ENCODE data around the gene CUZD1.

CUZD1 gene

DNA sequence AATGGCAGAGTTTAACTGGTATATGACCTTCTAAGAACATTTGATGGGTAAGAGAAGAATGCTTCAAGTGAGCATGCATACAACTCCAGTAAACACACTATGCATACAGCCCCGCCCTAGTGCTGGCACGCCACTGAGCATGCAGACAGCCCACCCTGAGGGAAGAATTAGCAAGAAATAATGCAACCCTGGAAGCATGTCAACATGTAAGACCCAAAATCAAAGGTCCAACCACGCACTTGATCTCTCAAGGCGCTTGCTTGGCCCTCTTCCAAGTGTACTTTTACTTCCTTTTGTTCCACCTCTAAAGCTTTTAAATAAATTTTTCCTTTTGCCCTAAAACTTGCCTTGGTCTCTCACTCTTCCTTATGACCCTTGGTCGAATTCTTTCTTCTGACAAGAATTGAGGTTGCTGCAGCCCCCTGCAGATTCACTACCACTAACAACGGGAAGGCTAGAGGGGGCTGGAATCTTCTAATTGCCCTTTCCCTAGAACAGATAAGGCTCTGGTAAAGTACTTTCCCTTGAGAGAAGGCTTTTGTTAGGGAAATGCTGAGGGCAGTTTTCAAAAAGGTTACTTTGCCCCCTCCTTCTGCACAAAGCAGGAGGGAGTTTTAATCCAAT lies 30.3 kb upstream of the CUZD1 start:
- TF ChIP-seq TAF1 (IDR thresholded peaks at IDR 0.05; ENCODE audit: borderline replicate concordance, insufficient read depth, low read length), result no peak
- no peak for TF ChIP-seq FOXP2 (optimal IDR thresholded peaks at IDR 0.05; ENCODE audit: borderline replicate concordance, extremely low read depth, extremely low read length, insufficient read depth)
- TF ChIP-seq POLR2AphosphoS5 (IDR thresholded peaks at IDR 0.05; ENCODE audit: low read depth, low read length), result no peak
- TF ChIP-seq, protein P1, sequence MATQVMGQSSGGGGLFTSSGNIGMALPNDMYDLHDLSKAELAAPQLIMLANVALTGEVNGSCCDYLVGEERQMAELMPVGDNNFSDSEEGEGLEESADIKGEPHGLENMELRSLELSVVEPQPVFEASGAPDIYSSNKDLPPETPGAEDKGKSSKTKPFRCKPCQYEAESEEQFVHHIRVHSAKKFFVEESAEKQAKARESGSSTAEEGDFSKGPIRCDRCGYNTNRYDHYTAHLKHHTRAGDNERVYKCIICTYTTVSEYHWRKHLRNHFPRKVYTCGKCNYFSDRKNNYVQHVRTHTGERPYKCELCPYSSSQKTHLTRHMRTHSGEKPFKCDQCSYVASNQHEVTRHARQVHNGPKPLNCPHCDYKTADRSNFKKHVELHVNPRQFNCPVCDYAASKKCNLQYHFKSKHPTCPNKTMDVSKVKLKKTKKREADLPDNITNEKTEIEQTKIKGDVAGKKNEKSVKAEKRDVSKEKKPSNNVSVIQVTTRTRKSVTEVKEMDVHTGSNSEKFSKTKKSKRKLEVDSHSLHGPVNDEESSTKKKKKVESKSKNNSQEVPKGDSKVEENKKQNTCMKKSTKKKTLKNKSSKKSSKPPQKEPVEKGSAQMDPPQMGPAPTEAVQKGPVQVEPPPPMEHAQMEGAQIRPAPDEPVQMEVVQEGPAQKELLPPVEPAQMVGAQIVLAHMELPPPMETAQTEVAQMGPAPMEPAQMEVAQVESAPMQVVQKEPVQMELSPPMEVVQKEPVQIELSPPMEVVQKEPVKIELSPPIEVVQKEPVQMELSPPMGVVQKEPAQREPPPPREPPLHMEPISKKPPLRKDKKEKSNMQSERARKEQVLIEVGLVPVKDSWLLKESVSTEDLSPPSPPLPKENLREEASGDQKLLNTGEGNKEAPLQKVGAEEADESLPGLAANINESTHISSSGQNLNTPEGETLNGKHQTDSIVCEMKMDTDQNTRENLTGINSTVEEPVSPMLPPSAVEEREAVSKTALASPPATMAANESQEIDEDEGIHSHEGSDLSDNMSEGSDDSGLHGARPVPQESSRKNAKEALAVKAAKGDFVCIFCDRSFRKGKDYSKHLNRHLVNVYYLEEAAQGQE (IDR thresholded peaks at IDR 0.05; ENCODE audit: insufficient read depth in 1 of 2, low read depth in 2 of 2, low read length in 2 of 2), result no peak
- TF ChIP-seq SIN3A (IDR thresholded peaks at IDR 0.05; ENCODE audit: borderline replicate concordance, insufficient read depth, low read length), result no peak

DNA sequence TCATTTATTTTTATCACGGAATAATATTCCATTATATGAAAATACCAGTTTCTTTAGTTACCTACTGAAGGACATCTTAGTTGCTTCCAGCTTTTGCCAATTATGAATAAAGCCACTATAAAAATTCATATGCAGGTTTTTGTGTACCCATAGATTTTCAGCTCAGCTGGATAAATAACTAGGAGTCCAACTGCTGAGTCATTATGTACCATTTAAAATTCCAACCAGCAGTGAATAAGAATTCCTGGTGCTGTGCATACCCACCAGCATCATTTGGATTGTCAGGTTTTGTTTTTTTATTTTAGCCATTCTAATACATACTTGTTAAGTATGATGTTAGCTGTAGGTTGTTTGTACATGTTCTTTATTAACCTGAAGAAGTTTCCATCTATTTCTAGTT lies 19.2 kb upstream of the CUZD1 start:
- TF ChIP-seq, protein P1 (IDR thresholded peaks at IDR 0.05; ENCODE audit: insufficient read depth in 1 of 2, low read depth in 2 of 2, low read length in 2 of 2), result no peak
- TF ChIP-seq TAF1 (IDR thresholded peaks at IDR 0.05; ENCODE audit: borderline replicate concordance, insufficient read depth, low read length) (no peak), SIN3A (IDR thresholded peaks at IDR 0.05; ENCODE audit: borderline replicate concordance, insufficient read depth, low read length) (no peak), FOXP2 (optimal IDR thresholded peaks at IDR 0.05; ENCODE audit: borderline replicate concordance, extremely low read depth, extremely low read length, insufficient read depth) (no peak), POLR2AphosphoS5 (IDR thresholded peaks at IDR 0.05; ENCODE audit: low read depth, low read length) (no peak)

DNA sequence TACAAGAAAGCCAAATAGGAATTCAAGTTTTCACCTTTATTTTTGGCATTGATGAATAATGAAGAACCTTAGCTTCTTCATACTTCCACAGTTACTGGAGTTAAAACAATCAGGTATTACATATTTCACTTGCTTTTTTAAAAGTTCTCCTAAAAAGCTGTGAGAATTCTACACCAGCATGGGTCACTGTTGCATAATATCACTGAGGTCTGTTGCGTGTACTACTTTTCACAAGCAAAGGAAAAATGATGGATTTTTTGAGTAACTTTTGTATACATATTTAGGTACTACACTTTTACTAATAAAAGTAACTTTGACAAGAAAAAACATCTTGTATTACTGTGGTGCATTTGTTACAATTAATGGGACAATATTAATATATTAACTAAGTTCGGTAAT lies 18.5 kb upstream of the CUZD1 start:
- no peak for TF ChIP-seq POLR2AphosphoS5 (IDR thresholded peaks at IDR 0.05; ENCODE audit: low read depth, low read length)
- no peak for TF ChIP-seq SIN3A (IDR thresholded peaks at IDR 0.05; ENCODE audit: borderline replicate concordance, insufficient read depth, low read length)
- TF ChIP-seq, protein P1 (IDR thresholded peaks at IDR 0.05; ENCODE audit: insufficient read depth in 1 of 2, low read depth in 2 of 2, low read length in 2 of 2), result no peak
- TF ChIP-seq TAF1 (IDR thresholded peaks at IDR 0.05; ENCODE audit: borderline replicate concordance, insufficient read depth, low read length), result no peak
- no peak for TF ChIP-seq FOXP2 (optimal IDR thresholded peaks at IDR 0.05; ENCODE audit: borderline replicate concordance, extremely low read depth, extremely low read length, insufficient read depth)

DNA sequence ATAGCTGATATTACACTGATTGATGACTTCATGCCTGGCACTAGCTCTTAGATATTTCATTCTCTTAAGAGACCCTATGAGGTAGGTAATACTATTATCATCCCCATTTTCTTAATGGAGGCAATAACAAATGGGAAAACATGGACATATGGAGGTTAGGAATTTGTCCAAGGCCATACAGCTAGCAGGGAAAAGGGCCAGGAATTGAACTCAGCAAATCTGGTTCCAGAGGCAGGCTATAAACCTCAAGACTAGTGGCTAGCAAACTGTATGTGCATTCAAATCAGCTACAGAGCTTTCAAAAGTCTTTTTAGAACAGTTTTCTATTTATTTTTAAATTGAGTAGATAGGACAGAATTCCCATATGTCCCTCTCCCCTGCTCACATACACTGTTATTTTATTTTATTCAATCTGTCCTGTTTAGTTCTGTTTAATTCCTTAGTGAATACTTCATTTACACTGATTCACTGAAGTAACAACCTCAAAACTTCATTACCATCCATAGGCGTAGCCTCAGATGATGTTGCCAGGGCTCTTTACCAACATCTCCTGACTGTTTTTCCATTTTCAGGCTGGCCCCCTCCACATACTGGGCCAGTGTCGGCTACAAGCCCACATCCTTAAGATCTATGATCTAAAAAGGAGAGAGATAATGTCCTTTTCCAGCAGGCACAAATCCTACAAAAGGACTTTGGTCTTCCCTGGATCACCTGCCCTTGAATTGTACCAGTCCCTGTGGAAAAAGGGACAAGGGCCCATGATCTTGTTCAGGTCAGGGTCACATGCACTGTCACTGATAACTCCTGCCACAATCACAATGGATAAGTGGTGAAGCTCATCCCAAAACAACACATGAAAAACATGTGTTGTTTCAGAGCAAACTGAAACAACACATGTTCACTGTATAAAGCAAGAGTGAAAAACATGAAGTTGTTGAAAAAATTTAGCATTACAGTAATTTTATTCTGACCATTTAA lies 17.8 kb upstream of the CUZD1 start:
- TF ChIP-seq FOXP2 (optimal IDR thresholded peaks at IDR 0.05; ENCODE audit: borderline replicate concordance, extremely low read depth, extremely low read length, insufficient read depth) (no peak), TAF1 (IDR thresholded peaks at IDR 0.05; ENCODE audit: borderline replicate concordance, insufficient read depth, low read length) (no peak), POLR2AphosphoS5 (IDR thresholded peaks at IDR 0.05; ENCODE audit: low read depth, low read length) (no peak), SIN3A (IDR thresholded peaks at IDR 0.05; ENCODE audit: borderline replicate concordance, insufficient read depth, low read length) (no peak)
- TF ChIP-seq, protein P1 (IDR thresholded peaks at IDR 0.05; ENCODE audit: insufficient read depth in 1 of 2, low read depth in 2 of 2, low read length in 2 of 2), result no peak
